H9 (cell line): ENCODE measurements around the gene RNF214. TPM values are rescaled to one million over a fixed set of nuclear protein-coding genes. Genes with fewer than 3 reads are reported as not detected.

Experiments
- DNase-seq: peaks from one replicate; pipeline ENCODE4 v3.0.0-alpha.2; 2017
- H2AFZ ChIP-seq: one replicate; pipeline ENCODE4 v1.6.1; 2013; ENCODE audit warnings: mild to moderate bottlenecking, low read length, control low read depth, moderate library complexity
- H2AK5ac ChIP-seq: 2 replicates; pipeline ENCODE4 v1.6.1; 2013; ENCODE audit warnings: low read length, control low read depth, mixed read lengths; ENCODE audit not compliant: insufficient read length
- H2BK120ac ChIP-seq: one replicate; pipeline ENCODE4 v1.6.1; 2013; ENCODE audit warnings: low read depth, mild to moderate bottlenecking, low read length, control low read depth, inconsistent platforms; ENCODE audit not compliant: poor library complexity, severe bottlenecking
- H2BK12ac ChIP-seq: 2 replicates; pipeline ENCODE4 v1.6.1; 2013; ENCODE audit warnings: low read length, control low read depth, mixed read lengths, low read depth; ENCODE audit not compliant: insufficient read length
- H2BK15ac ChIP-seq: 2 replicates; pipeline ENCODE4 v1.6.1; 2013; ENCODE audit warnings: low read depth, low read length, control low read depth
- H2BK20ac ChIP-seq: one replicate; pipeline ENCODE4 v1.6.1; 2013; ENCODE audit warnings: low read depth, mild to moderate bottlenecking, low read length, control low read depth, inconsistent platforms; ENCODE audit not compliant: poor library complexity, severe bottlenecking
- H2BK5ac ChIP-seq: 2 replicates; pipeline ENCODE4 v1.6.1; 2013; ENCODE audit warnings: low read length, control low read depth, mixed read lengths; ENCODE audit not compliant: insufficient read length
- H3K14ac ChIP-seq: 2 replicates; pipeline ENCODE4 v1.6.1; 2013; ENCODE audit warnings: low read length, control low read depth; ENCODE audit not compliant: insufficient read depth
- H3K18ac ChIP-seq: 2 replicates; pipeline ENCODE4 v1.6.1; 2013; ENCODE audit warnings: low read depth, mild to moderate bottlenecking, mixed read lengths, low read length, control low read depth; ENCODE audit not compliant: insufficient read length
- H3K23ac ChIP-seq: 2 replicates; pipeline ENCODE4 v1.6.1; 2013; ENCODE audit warnings: low read length, control low read depth, mixed read lengths, low read depth; ENCODE audit not compliant: insufficient read length
- H3K23me2 ChIP-seq: 2 replicates; pipeline ENCODE4 v1.6.1; 2013; ENCODE audit warnings: low read depth, mild to moderate bottlenecking, mixed read lengths, low read length, control low read depth; ENCODE audit not compliant: insufficient read length, poor library complexity, severe bottlenecking
- H3K27ac ChIP-seq: 2 replicates; pipeline ENCODE4 v1.5.1; 2013; ENCODE audit warnings: low read length, control low read depth, mixed read lengths, low read depth; ENCODE audit not compliant: insufficient read length
- H3K27me3 ChIP-seq: 2 replicates; pipeline ENCODE4 v1.6.1; 2013; ENCODE audit warnings: low read length, control low read depth, inconsistent platforms; ENCODE audit not compliant: insufficient read depth
- H3K4ac ChIP-seq: 2 replicates; pipeline ENCODE4 v1.6.1; 2013; ENCODE audit warnings: low read depth, mild to moderate bottlenecking, control low read depth, inconsistent platforms, low read length, moderate library complexity
- H3K4me1 ChIP-seq: 2 replicates; pipeline ENCODE4 v1.6.1; 2013; ENCODE audit warnings: low read length, control low read depth, inconsistent platforms; ENCODE audit not compliant: insufficient read depth
- H3K4me2 ChIP-seq: 2 replicates; pipeline ENCODE4 v1.6.1; 2013; ENCODE audit warnings: low read length, control low read depth, mixed read lengths; ENCODE audit not compliant: insufficient read length, insufficient read depth
- H3K56ac ChIP-seq: 2 replicates; pipeline ENCODE4 v1.6.1; 2013; ENCODE audit warnings: low read depth, mild to moderate bottlenecking, mixed read lengths, low read length, control low read depth; ENCODE audit not compliant: insufficient read length
- H3K79me1 ChIP-seq: 2 replicates; pipeline ENCODE4 v1.6.1; 2013; ENCODE audit warnings: low read depth, mild to moderate bottlenecking, moderate library complexity, low read length, control low read depth, inconsistent platforms; ENCODE audit not compliant: insufficient read depth, poor library complexity, severe bottlenecking
- H3K79me2 ChIP-seq: 2 replicates; pipeline ENCODE4 v1.6.1; 2013; ENCODE audit warnings: low read length, control low read depth, inconsistent platforms; ENCODE audit not compliant: insufficient read depth
- H3K9ac ChIP-seq: 2 replicates; pipeline ENCODE4 v1.6.1; 2013; ENCODE audit warnings: low read length, control low read depth, mixed read lengths; ENCODE audit not compliant: insufficient read length; ENCODE audit errors: extremely low read depth
- H3K9me3 ChIP-seq: one replicate; pipeline ENCODE4 v1.6.1; 2013; ENCODE audit warnings: low read depth, low read length, inconsistent platforms; ENCODE audit not compliant: control insufficient read depth
- H3T11ph ChIP-seq: one replicate; pipeline ENCODE4 v1.6.1; 2013; ENCODE audit warnings: mild to moderate bottlenecking, low read length, control low read depth, inconsistent platforms
- H4K20me1 ChIP-seq: one replicate; pipeline ENCODE4 v1.6.1; 2013; ENCODE audit not compliant: control insufficient read depth, insufficient read length, insufficient read depth
- H4K5ac ChIP-seq: 2 replicates; pipeline ENCODE4 v1.6.1; 2013; ENCODE audit warnings: low read depth, mild to moderate bottlenecking, mixed read lengths, low read length, control low read depth; ENCODE audit not compliant: insufficient read length
- H4K8ac ChIP-seq: replicated peaks from 2 replicates; pipeline ENCODE4 v1.6.1; 2013; ENCODE audit warnings: low read length, control low read depth, mixed read lengths, low read depth; ENCODE audit not compliant: insufficient read length
- H4K91ac ChIP-seq: 2 replicates; pipeline ENCODE4 v1.6.1; 2013; ENCODE audit warnings: low read depth, mild to moderate bottlenecking, moderate library complexity, mixed read lengths, low read length, control low read depth; ENCODE audit not compliant: insufficient read length
- H3K27ac Mint-ChIP-seq, 3 experiments: 2 replicates in 2 of 3; 3 replicates in 1 of 3; pipeline ENCODE4 v1.8.0; 2020 to 2021; ENCODE audit warnings: mixed read lengths in 3 of 3, mild to moderate bottlenecking in 1 of 3, moderate library complexity in 1 of 3
- H3K27me3 Mint-ChIP-seq: 2 replicates; pipeline ENCODE4 v1.8.0; 2021; ENCODE audit warnings: low read depth, mild to moderate bottlenecking, moderate library complexity, mixed read lengths
- H3K36me3 Mint-ChIP-seq, 3 experiments: 2 replicates in 2 of 3; 3 replicates in 1 of 3; pipeline ENCODE4 v1.8.0; 2020 to 2021; ENCODE audit warnings: low read depth in 3 of 3, mixed read lengths in 3 of 3; ENCODE audit not compliant: insufficient read depth in 1 of 3
- H3K4me1 Mint-ChIP-seq, 2 experiments: 2 replicates each; pipeline ENCODE4 v1.8.0; 2020; ENCODE audit warnings: mixed read lengths in 2 of 2
- H3K4me3 Mint-ChIP-seq, 2 experiments: 2 replicates in 1 of 2; 3 replicates in 1 of 2; pipeline ENCODE4 v1.8.0; 2020 to 2021; ENCODE audit warnings: mild to moderate bottlenecking in 2 of 2, mixed read lengths in 2 of 2, moderate library complexity in 1 of 2
- H3K9me3 Mint-ChIP-seq, 2 experiments: 2 replicates in 1 of 2; 3 replicates in 1 of 2; pipeline ENCODE4 v1.8.0; 2020; ENCODE audit warnings: mild to moderate bottlenecking in 2 of 2, mixed read lengths in 2 of 2, moderate library complexity in 1 of 2
- WGBS: extraction: QIAGEN DNeasy Blood & Tissue Kit; methylation state at CpG from one replicate; pipeline ENCODE4 v1.1.7; 2013; ENCODE audit warnings: missing lambda C conversion rate, low lambda C conversion rate, mixed read lengths; ENCODE audit not compliant: insufficient read length; ENCODE audit errors: extremely low coverage; 5-methylcytosine and 5-hydroxymethylcytosine counted together
- total RNA-seq: library from RNA; stranded (reverse); gene quantifications from 2 replicates; pipeline ENCODE4 v1.2.1, GENCODE V29; 2021
- TF ChIP-seq, protein P1 (sequence below): fragments of 200-600 bp; sonication (generic); conservative IDR thresholded peaks from 3 replicates; pipeline ENCODE4 v1.8.0; 2021; ENCODE audit warnings: antibody characterized with exemption, mild to moderate bottlenecking

RNF214 gene
- total RNA-seq, 1 experiment from 2014 or later = 26.0 TPM

DNA sequence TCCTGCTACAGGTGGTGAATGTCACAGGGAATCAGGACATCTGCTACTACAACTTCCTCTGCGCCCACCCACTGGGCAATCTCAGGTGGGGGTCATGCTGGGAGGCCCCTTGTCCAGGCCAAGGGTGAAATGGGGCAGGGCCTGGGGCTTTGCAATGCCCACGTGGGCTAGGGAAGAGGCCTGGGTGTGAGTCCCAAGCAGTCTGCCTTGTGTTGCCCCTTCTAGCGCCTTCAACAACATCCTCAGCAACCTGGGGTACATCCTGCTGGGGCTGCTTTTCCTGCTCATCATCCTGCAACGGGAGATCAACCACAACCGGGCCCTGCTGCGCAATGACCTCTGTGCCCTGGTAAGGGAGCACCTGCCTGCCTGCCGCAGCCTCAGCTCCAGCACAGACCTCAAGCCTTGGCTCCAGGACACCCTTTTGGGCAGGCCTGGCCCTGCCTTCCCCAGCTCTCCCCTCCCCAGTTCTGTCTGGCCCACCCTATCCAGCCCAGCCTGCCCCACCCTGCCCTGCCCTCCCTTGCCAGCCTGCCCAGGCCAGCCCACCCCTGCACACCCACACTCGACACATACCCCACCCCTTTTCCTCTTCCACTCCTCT is 42.4 kb upstream of the RNF214 start:
- H3K18ac ChIP-seq = no peak overlapping the region
- H3K27ac Mint-ChIP-seq = no peak overlapping the region
- H3K27me3 Mint-ChIP-seq = no peaks in the 10 kb centered on the region
- TF ChIP-seq, protein P1, sequence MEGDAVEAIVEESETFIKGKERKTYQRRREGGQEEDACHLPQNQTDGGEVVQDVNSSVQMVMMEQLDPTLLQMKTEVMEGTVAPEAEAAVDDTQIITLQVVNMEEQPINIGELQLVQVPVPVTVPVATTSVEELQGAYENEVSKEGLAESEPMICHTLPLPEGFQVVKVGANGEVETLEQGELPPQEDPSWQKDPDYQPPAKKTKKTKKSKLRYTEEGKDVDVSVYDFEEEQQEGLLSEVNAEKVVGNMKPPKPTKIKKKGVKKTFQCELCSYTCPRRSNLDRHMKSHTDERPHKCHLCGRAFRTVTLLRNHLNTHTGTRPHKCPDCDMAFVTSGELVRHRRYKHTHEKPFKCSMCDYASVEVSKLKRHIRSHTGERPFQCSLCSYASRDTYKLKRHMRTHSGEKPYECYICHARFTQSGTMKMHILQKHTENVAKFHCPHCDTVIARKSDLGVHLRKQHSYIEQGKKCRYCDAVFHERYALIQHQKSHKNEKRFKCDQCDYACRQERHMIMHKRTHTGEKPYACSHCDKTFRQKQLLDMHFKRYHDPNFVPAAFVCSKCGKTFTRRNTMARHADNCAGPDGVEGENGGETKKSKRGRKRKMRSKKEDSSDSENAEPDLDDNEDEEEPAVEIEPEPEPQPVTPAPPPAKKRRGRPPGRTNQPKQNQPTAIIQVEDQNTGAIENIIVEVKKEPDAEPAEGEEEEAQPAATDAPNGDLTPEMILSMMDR = no peak
- no peaks in the 10 kb centered on the region; a peak in 1 of 4 replicates for H3K4me1 Mint-ChIP-seq
- H2BK120ac ChIP-seq = no peak overlapping the region
- H3K14ac ChIP-seq = no peak overlapping the region
- no peak overlapping the region for H3T11ph ChIP-seq
- H2BK5ac ChIP-seq = no peak overlapping the region
- H3K4me1 ChIP-seq = no peaks in the 10 kb centered on the region
- H2BK12ac ChIP-seq = no peak overlapping the region
- no peaks in the 10 kb centered on the region for H3K9me3 Mint-ChIP-seq
- H3K23me2 ChIP-seq = no peaks in the 10 kb centered on the region
- no peak overlapping the region for H3K23ac ChIP-seq
- H3K9ac ChIP-seq = no peak overlapping the region
- H2BK20ac ChIP-seq = no peak overlapping the region
- H3K4ac ChIP-seq = no peak overlapping the region
- H3K27ac ChIP-seq = no peak overlapping the region
- H3K36me3 Mint-ChIP-seq = peaks cover 3 to 39% (median 23%) of the 10 kb centered on the region in 3 experiments; a peak in 6 of 7 replicates
- H3K79me2 ChIP-seq = no peaks in the 10 kb centered on the region
- H2AK5ac ChIP-seq = no peak overlapping the region
- DNase-seq = no peak
- no peaks in the 10 kb centered on the region for H3K9me3 ChIP-seq
- no peak overlapping the region for H4K91ac ChIP-seq
- no peak overlapping the region for H4K5ac ChIP-seq
- no peak overlapping the region for H3K56ac ChIP-seq
- H3K4me3 Mint-ChIP-seq = no peak overlapping the region
- no peaks in the 10 kb centered on the region for H3K27me3 ChIP-seq
- H3K4me2 ChIP-seq = no peak overlapping the region
- no peaks in the 10 kb centered on the region for H4K20me1 ChIP-seq
- H2AFZ ChIP-seq = no peak overlapping the region
- no CpG with 5 or more reads among the region's 8 CpGs for WGBS
- no peak overlapping the region for H2BK15ac ChIP-seq
- H3K79me1 ChIP-seq = no peaks in the 10 kb centered on the region
- H4K8ac ChIP-seq = no peak overlapping the region
